ENCODE results near the gene TBX4.

TBX4 gene

GRCh38 chr17:61463316-61464129, 11.3 kb downstream of the TBX4 start:
- FAIRE-seq = no peak
- no peak for TF ChIP-seq POLR2A (IDR thresholded peaks at IDR 0.05; ENCODE audit: low read depth, low read length)
- no peak for TF ChIP-seq POLR2AphosphoS5 (IDR thresholded peaks at IDR 0.05; ENCODE audit: low read depth, low read length)

GRCh38 chr17:61464130-61464842, 12.1 kb downstream of the TBX4 start:
- DNase-seq (ENCODE audit: insufficient read length) (no peak), FAIRE-seq (no peak)
- TF ChIP-seq POLR2AphosphoS5 (IDR thresholded peaks at IDR 0.05; ENCODE audit: low read depth, low read length) (no peak), TAF1 (IDR thresholded peaks at IDR 0.05; ENCODE audit: borderline replicate concordance, low read depth, low read length) (no peak), POLR2A (IDR thresholded peaks at IDR 0.05; ENCODE audit: low read depth, low read length) (no peak)

More at GRCh38 chr17:61463316-61464129, 11.3 kb downstream of the TBX4 start:
- DNase-seq (ENCODE audit: insufficient read length) = no peak

GRCh38 chr17:61464843-61465180, 12.6 kb downstream of the TBX4 start:
- DNase-seq (ENCODE audit: insufficient read length) (no peak), FAIRE-seq (no peak)
- TF ChIP-seq POLR2AphosphoS5 (IDR thresholded peaks at IDR 0.05; ENCODE audit: low read depth, low read length) (no peak), TAF1 (IDR thresholded peaks at IDR 0.05; ENCODE audit: borderline replicate concordance, low read depth, low read length) (no peak), POLR2A (IDR thresholded peaks at IDR 0.05; ENCODE audit: low read depth, low read length) (no peak)

GRCh38 chr17:61465550-61466237, 13.5 kb downstream of the TBX4 start:
- FAIRE-seq (no peak), DNase-seq (ENCODE audit: insufficient read length) (no peak)
- TF ChIP-seq TAF1 (IDR thresholded peaks at IDR 0.05; ENCODE audit: borderline replicate concordance, low read depth, low read length) (no peak), POLR2AphosphoS5 (IDR thresholded peaks at IDR 0.05; ENCODE audit: low read depth, low read length) (no peak), POLR2A (IDR thresholded peaks at IDR 0.05; ENCODE audit: low read depth, low read length) (no peak)

GRCh38 chr17:61466246-61466645, 14.0 kb downstream of the TBX4 start:
- DNase-seq (ENCODE audit: insufficient read length) = no peak
- TF ChIP-seq POLR2AphosphoS5 (IDR thresholded peaks at IDR 0.05; ENCODE audit: low read depth, low read length) (no peak), TAF1 (IDR thresholded peaks at IDR 0.05; ENCODE audit: borderline replicate concordance, low read depth, low read length) (no peak), POLR2A (IDR thresholded peaks at IDR 0.05; ENCODE audit: low read depth, low read length) (no peak)
- no peak for FAIRE-seq

- TF ChIP-seq POLR2A (IDR thresholded peaks at IDR 0.05; ENCODE audit: low read depth, low read length) (no peak), POLR2AphosphoS5 (IDR thresholded peaks at IDR 0.05; ENCODE audit: low read depth, low read length) (no peak), TAF1 (IDR thresholded peaks at IDR 0.05; ENCODE audit: borderline replicate concordance, low read depth, low read length) (no peak)
- DNase-seq (ENCODE audit: insufficient read length) (no peak), FAIRE-seq (no peak)
Measured at GRCh38 chr17:61467416-61468262, 15.4 kb downstream of the TBX4 start.

DNA sequence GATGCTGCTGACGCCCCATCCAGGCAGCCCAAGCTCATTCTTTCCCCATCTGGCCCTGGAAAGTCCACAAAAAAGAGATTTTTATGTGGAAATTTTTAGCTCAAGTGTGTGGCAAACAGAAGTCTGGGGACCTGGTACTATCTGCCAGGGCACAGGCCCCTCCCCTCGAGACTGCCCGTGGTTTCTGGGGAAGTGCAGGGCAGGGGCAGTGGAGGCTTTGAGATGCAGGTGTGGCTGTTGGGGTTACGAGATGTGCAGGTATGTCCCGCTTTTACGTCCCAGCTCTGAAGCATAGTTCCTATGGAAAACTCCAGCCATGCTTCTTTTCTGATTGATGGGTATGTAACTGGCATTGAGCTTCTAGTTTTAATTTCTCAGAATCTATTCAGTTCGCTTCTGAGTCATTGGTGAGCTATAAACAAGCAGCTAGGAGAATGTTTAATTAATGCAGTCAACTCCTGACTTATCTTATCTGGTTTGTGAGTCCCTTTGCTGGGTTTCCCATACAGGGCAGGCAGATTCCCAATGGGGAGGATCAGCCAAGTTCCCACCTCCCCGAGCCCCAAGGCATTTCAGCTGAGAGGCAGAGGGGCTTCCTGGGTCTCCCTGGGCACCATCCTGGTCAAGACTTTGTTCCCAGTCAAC, 16.2 kb downstream of the TBX4 start:
- TF ChIP-seq TAF1 (IDR thresholded peaks at IDR 0.05; ENCODE audit: borderline replicate concordance, low read depth, low read length) (no peak), POLR2A (IDR thresholded peaks at IDR 0.05; ENCODE audit: low read depth, low read length) (no peak), POLR2AphosphoS5 (IDR thresholded peaks at IDR 0.05; ENCODE audit: low read depth, low read length) (no peak)
- no peak for FAIRE-seq
- no peak for DNase-seq (ENCODE audit: insufficient read length)

GRCh38 chr17:61469474-61469873, 17.3 kb downstream of the TBX4 start:
- DNase-seq (ENCODE audit: insufficient read length) = no peak
- TF ChIP-seq POLR2AphosphoS5 (IDR thresholded peaks at IDR 0.05; ENCODE audit: low read depth, low read length) = no peak
- TF ChIP-seq POLR2A (IDR thresholded peaks at IDR 0.05; ENCODE audit: low read depth, low read length) = no peak
- no peak for TF ChIP-seq TAF1 (IDR thresholded peaks at IDR 0.05; ENCODE audit: borderline replicate concordance, low read depth, low read length)
- no peak for FAIRE-seq

DNA sequence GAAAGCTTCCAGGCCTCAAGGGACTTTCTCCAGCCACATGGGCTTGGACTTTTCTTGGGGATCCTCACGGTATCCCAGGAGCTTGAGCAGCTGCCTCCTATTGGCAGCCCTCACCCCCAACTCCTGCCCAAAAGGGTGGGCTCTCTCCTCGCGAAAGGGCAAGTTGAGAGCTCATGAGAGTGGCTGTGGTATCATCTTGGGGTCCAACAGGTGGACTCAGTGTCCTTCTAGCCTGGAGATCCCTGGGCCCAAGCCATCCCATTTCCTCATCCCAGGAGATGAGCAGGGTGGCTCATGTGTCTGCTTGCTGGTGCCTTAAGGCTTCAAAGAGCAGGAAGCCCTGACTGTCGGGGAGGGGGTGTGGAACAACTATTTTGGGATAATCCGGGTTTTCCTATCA, 17.7 kb downstream of the TBX4 start:
- no peak for FAIRE-seq
- no peak for DNase-seq (ENCODE audit: insufficient read length)
- TF ChIP-seq TAF1 (IDR thresholded peaks at IDR 0.05; ENCODE audit: borderline replicate concordance, low read depth, low read length) = no peak
- no peak for TF ChIP-seq POLR2A (IDR thresholded peaks at IDR 0.05; ENCODE audit: low read depth, low read length)
- TF ChIP-seq POLR2AphosphoS5 (IDR thresholded peaks at IDR 0.05; ENCODE audit: low read depth, low read length) = no peak

GRCh38 chr17:61470530-61471136, 18.4 kb downstream of the TBX4 start:
- FAIRE-seq = no peak
- no peak for DNase-seq (ENCODE audit: insufficient read length)
- no peak for TF ChIP-seq TAF1 (IDR thresholded peaks at IDR 0.05; ENCODE audit: borderline replicate concordance, low read depth, low read length)
- TF ChIP-seq POLR2A (IDR thresholded peaks at IDR 0.05; ENCODE audit: low read depth, low read length) = no peak
- no peak for TF ChIP-seq POLR2AphosphoS5 (IDR thresholded peaks at IDR 0.05; ENCODE audit: low read depth, low read length)
